Measurements from ENCODE around the gene NME2. TPM values are rescaled to one million over a fixed set of nuclear protein-coding genes. Genes with fewer than 3 reads are reported as not detected.

The NME2 gene
- total and polyA plus RNA-seq, 11 donors = 171 to 813 (median 289) TPM

- no peak for DNase-seq
Measured at GRCh38 chr17:51180486-51180885, 14.3 kb downstream of the NME2 start.

DNA sequence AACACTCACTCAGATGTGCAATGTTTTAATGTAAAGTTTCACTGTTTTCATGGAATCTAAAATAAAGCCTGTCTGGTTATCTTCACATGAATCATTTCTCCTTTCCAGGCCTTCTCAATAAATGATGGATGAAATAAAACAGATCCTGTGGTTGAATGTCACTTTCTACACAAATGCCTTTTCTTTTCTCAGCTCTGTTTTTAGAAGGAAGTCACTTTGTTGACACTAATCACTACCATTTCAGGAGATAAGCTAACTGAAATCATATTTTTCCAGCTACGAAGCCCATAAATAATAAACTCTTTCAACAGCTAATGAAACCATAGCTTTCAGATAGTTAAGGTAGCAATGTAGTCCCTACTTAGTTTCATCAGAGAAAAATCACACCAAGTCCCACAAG, 17.9 kb downstream of the NME2 start:
- WGBS, 4 donors = 71 to 85% (median 78%) methylated on average over 1 of the region's 1 CpG
- H3K36me3 ChIP-seq = peaks cover 0 to 95% (median 78%) of the 10 kb centered on the region in 9 donors

More at GRCh38 chr17:51180486-51180885, 14.3 kb downstream of the NME2 start:
- no peak for TF ChIP-seq POLR2A (IDR thresholded peaks at IDR 0.05)
- TF ChIP-seq CTCF (IDR thresholded peaks at IDR 0.05) = no peak
- ATAC-seq = no peak
- peaks cover 0 to 3% (median 0%) of the 10 kb centered on the region in 12 donors for H3K4me1 ChIP-seq
- H3K27me3 ChIP-seq = no peaks in the 10 kb centered on the region
- intact Hi-C loops (cut with DNase I) = no loop called here
- H3K36me3 ChIP-seq = peaks cover 0 to 76% (median 62%) of the 10 kb centered on the region in 9 donors
- 88 to 90% (median 89%) methylated on average over 5 of the region's 5 CpGs for WGBS, 4 donors
- no peak overlapping the region for H3K4me3 ChIP-seq
- H3K9me3 ChIP-seq = no peaks in the 10 kb centered on the region
- no peak overlapping the region for H3K27ac ChIP-seq

GRCh38 chr17:51185763-51186332, 19.6 kb downstream of the NME2 start:
- no peak overlapping the region for H3K27ac ChIP-seq
- no peak for ATAC-seq
- no peak overlapping the region for H3K4me3 ChIP-seq
- no peaks in the 10 kb centered on the region for H3K9me3 ChIP-seq
- 91 to 96% (median 93%) methylated on average over 8 of the region's 8 CpGs for WGBS, 4 donors
- intact Hi-C loops (cut with DNase I) = no loop called here
- TF ChIP-seq POLR2A (IDR thresholded peaks at IDR 0.05) (no peak), CTCF (IDR thresholded peaks at IDR 0.05) (no peak)
- peaks cover 0 to 4% (median 0%) of the 10 kb centered on the region in 12 donors for H3K4me1 ChIP-seq
- H3K36me3 ChIP-seq = peaks cover 0 to 99% (median 85%) of the 10 kb centered on the region in 9 donors
- DNase-seq = no peak
- H3K27me3 ChIP-seq = no peaks in the 10 kb centered on the region

More for the DNA sequence above, 17.9 kb downstream of the NME2 start:
- Histone ChIP-seq H3K4me1 (peaks cover 0 to 3% (median 0%) of the 10 kb centered on the region in 12 donors), H3K4me3 (no peak overlapping the region), H3K27ac (no peak overlapping the region), H3K9me3 (no peaks in the 10 kb centered on the region), H3K27me3 (no peaks in the 10 kb centered on the region)
- ATAC-seq = no peak
- intact Hi-C loops (cut with DNase I) = no loop called here
- no peak for DNase-seq
- TF ChIP-seq POLR2A (IDR thresholded peaks at IDR 0.05) (no peak), CTCF (IDR thresholded peaks at IDR 0.05) (no peak)

DNA sequence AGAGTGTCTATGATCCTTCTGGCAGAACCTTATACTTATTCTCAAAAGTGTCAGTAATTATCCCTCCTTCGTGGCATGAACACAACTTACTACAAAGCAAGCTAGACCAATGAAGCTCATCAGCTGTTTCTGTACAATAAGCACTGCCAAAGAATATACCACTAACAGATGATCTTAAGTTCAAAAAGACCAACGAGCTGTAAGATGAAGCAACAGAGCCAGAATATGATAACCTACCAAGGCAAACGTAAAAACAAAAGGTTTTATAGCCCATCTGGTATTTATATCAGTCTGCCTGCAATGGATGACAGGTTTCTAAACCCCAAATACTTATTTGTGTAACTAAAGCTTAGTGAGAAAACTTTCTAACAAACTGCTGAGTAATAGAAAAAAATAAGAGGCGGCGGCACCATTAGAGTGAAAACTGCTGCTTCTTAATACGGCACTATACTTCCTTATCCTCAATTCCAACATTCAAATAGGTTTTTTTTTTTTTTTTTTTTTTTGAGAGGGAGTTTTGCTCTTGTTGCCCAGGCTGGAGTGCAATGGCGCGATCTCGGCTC, 22.1 kb downstream of the NME2 start:
- peaks cover 0 to 99% (median 87%) of the 10 kb centered on the region in 9 donors for H3K36me3 ChIP-seq
- 87 to 91% (median 88%) methylated on average over 9 of the region's 9 CpGs for WGBS, 4 donors

More for the DNA sequence above, 22.1 kb downstream of the NME2 start:
- TF ChIP-seq POLR2A (IDR thresholded peaks at IDR 0.05) (no peak), CTCF (IDR thresholded peaks at IDR 0.05) (no peak)
- intact Hi-C loops (cut with DNase I) = no loop called here
- H3K4me3 ChIP-seq = no peak overlapping the region
- peaks cover 0 to 4% (median 0%) of the 10 kb centered on the region in 12 donors for H3K4me1 ChIP-seq
- DNase-seq (no peak), ATAC-seq (no peak)
- no peak overlapping the region for H3K27ac ChIP-seq
- H3K9me3 ChIP-seq = no peaks in the 10 kb centered on the region
- H3K27me3 ChIP-seq = no peaks in the 10 kb centered on the region
